MM.1S (cell line): ENCODE measurements around the gene ATG4B.

ENCODE experiments used
- DNase-seq: peaks from one replicate; pipeline ENCODE4 v3.0.0-alpha.2; 2015
- H2AFZ ChIP-seq: fragments of 300-600 bp; sonication (generic); 2 replicates; pipeline ENCODE4 v1.6.0; 2016; ENCODE audit warnings: antibody characterized with exemption, low read length
- H3F3A ChIP-seq: fragments of 300-600 bp; sonication (generic); 2 replicates; pipeline ENCODE4 v1.6.1; 2016; ENCODE audit warnings: mild to moderate bottlenecking, antibody characterized with exemption, low read length, moderate library complexity, mixed read lengths; ENCODE audit not compliant: insufficient read depth
- H3K27ac ChIP-seq: fragments of 300-600 bp; sonication (generic); 2 replicates; pipeline ENCODE4 v1.5.1; 2016; ENCODE audit warnings: mild to moderate bottlenecking, low read length
- H3K27me3 ChIP-seq: fragments of 300-600 bp; sonication (generic); replicated peaks from 2 replicates; pipeline ENCODE4 v1.6.0; 2016; ENCODE audit warnings: low read length; ENCODE audit not compliant: insufficient read depth
- H3K36me3 ChIP-seq: fragments of 300-600 bp; sonication (generic); replicated peaks from 2 replicates; pipeline ENCODE4 v1.6.1; 2016; ENCODE audit warnings: mild to moderate bottlenecking, low read length, mixed read lengths; ENCODE audit not compliant: insufficient read depth
- H3K4me1 ChIP-seq: fragments of 300-600 bp; sonication (generic); 2 replicates; pipeline ENCODE4 v1.6.1; 2016; ENCODE audit warnings: low read length, mixed read lengths
- H3K4me2 ChIP-seq: fragments of 300-600 bp; sonication (generic); 2 replicates; pipeline ENCODE4 v1.6.0; 2016; ENCODE audit warnings: low read depth, low read length
- H3K4me3 ChIP-seq: fragments of 300-600 bp; sonication (generic); 2 replicates; pipeline ENCODE4 v1.5.1; 2016; ENCODE audit warnings: low read length, mixed read lengths
- H3K79me2 ChIP-seq: fragments of 300-600 bp; sonication (generic); 2 replicates; pipeline ENCODE4 v1.6.1; 2016; ENCODE audit warnings: mixed run types, low read length, mixed read lengths
- H3K9ac ChIP-seq: fragments of 300-600 bp; sonication (generic); 2 replicates; pipeline ENCODE4 v1.6.1; 2016; ENCODE audit warnings: low read length, mixed read lengths
- H3K9me2 ChIP-seq: fragments of 300-600 bp; sonication (generic); replicated peaks from 2 replicates; pipeline ENCODE4 v1.6.1; 2016; ENCODE audit warnings: mild to moderate bottlenecking, low read length, mixed read lengths; ENCODE audit not compliant: insufficient read depth
- H3K9me3 ChIP-seq: fragments of 300-600 bp; sonication (generic); replicated peaks from 2 replicates; pipeline ENCODE4 v1.6.1; 2016; ENCODE audit warnings: mild to moderate bottlenecking, low read length, mixed read lengths; ENCODE audit not compliant: insufficient read depth
- H4K20me1 ChIP-seq: fragments of 300-600 bp; sonication (generic); 2 replicates; pipeline ENCODE4 v1.6.1; 2016; ENCODE audit warnings: mild to moderate bottlenecking, low read length, moderate library complexity, mixed read lengths; ENCODE audit not compliant: insufficient read depth
- CTCF ChIP-seq: fragments of 300-600 bp; sonication (generic); IDR thresholded peaks from 2 replicates; pipeline ENCODE4 v1.5.1; 2016; ENCODE audit warnings: antibody characterized with exemption, low read length, mixed read lengths
- EZH2 ChIP-seq: fragments of 300-600 bp; sonication (generic); optimal IDR thresholded peaks from 2 replicates; pipeline ENCODE3; 2017; ENCODE audit warnings: low read depth, mild to moderate bottlenecking, antibody characterized with exemption, low read length, mixed read lengths
- EZH2phosphoT487 ChIP-seq: fragments of 300-600 bp; sonication (generic); IDR thresholded peaks from 2 replicates; pipeline ENCODE4 v1.6.1; 2018; ENCODE audit warnings: antibody characterized with exemption, low read length

ATG4B gene

GRCh38 chr2:241641631-241642030, 4.1 kb downstream of the ATG4B start:
- peaks cover 16% of the 10 kb centered on the region for H3K4me1 ChIP-seq
- H3K9ac ChIP-seq, result no peak overlapping the region
- H3K36me3 ChIP-seq, result no peaks in the 10 kb centered on the region
- H4K20me1 ChIP-seq, result no peaks in the 10 kb centered on the region
- H3K79me2 ChIP-seq, result peaks cover 76% of the 10 kb centered on the region
- TF ChIP-seq CTCF (no peak), EZH2phosphoT487 (no peak), EZH2 (no peak)
- no peaks in the 10 kb centered on the region for H3K9me2 ChIP-seq
- H2AFZ ChIP-seq, result no peak overlapping the region
- H3K27me3 ChIP-seq, result no peaks in the 10 kb centered on the region
- H3K27ac ChIP-seq, result no peak overlapping the region
- DNase-seq, result no peak
- no peak overlapping the region for H3K4me3 ChIP-seq
- no peak overlapping the region for H3K4me2 ChIP-seq
- H3F3A ChIP-seq, result no peaks in the 10 kb centered on the region
- H3K9me3 ChIP-seq, result no peaks in the 10 kb centered on the region

- Histone ChIP-seq H3F3A (no peaks in the 10 kb centered on the region), H2AFZ (no peak overlapping the region), H3K36me3 (no peaks in the 10 kb centered on the region), H3K4me1 (peaks cover 7% of the 10 kb centered on the region; the same call in 1 of the 2 replicates), H3K27me3 (no peaks in the 10 kb centered on the region), H3K4me3 (no peak overlapping the region), H3K27ac (no peak overlapping the region), H3K9me3 (no peaks in the 10 kb centered on the region), H3K9ac (no peak overlapping the region), H3K9me2 (no peaks in the 10 kb centered on the region), H3K4me2 (no peak overlapping the region), H4K20me1 (no peaks in the 10 kb centered on the region), H3K79me2 (peaks cover 84% of the 10 kb centered on the region)
- TF ChIP-seq EZH2phosphoT487 (no peak), CTCF (no peak), EZH2 (no peak)
- DNase-seq, result no peak
Measured at GRCh38 chr2:241645056-241645914, 7.8 kb downstream of the ATG4B start.

GRCh38 chr2:241645915-241646645, 8.6 kb downstream of the ATG4B start:
- H3K79me2 ChIP-seq, result peaks cover 81% of the 10 kb centered on the region
- peaks cover 7% of the 10 kb centered on the region; the same call in 1 of the 2 replicates for H3K4me1 ChIP-seq
- no peak overlapping the region for H3K27ac ChIP-seq
- H3K9me3 ChIP-seq, result no peaks in the 10 kb centered on the region
- H3K9ac ChIP-seq, result no peak overlapping the region
- H3F3A ChIP-seq, result no peaks in the 10 kb centered on the region
- H3K4me2 ChIP-seq, result no peak overlapping the region
- H4K20me1 ChIP-seq, result no peaks in the 10 kb centered on the region
- H3K4me3 ChIP-seq, result no peak overlapping the region
- no peaks in the 10 kb centered on the region for H3K36me3 ChIP-seq
- no peaks in the 10 kb centered on the region for H3K27me3 ChIP-seq
- no peak for TF ChIP-seq EZH2phosphoT487
- TF ChIP-seq EZH2, result no peak
- no peak for TF ChIP-seq CTCF
- no peak overlapping the region for H2AFZ ChIP-seq
- DNase-seq, result no peak
- no peaks in the 10 kb centered on the region for H3K9me2 ChIP-seq
